ENCODE measurements around the gene IKZF2.

The IKZF2 gene

GRCh38 chr2:213151437-213152064 is at the start of gene IKZF2:
IKZF2 (minus strand) TSS chr2:213151612; CDS start chr2:213148629, 2,983 bp downstream.
- peak; percentile 52 for DNase-seq

GRCh38 chr2:213199871-213200270 is 48.5 kb upstream of the IKZF2 start:
- DNase-seq: no peak

GRCh38 chr2:213189001-213189899 is 37.8 kb upstream of the IKZF2 start:
- no peak for DNase-seq

GRCh38 chr2:213188533-213188867 is 37.1 kb upstream of the IKZF2 start:
- no peak for DNase-seq

- DNase-seq: no peak
These were observed 36.6 kb upstream of the IKZF2 start for GRCh38 chr2:213187833-213188532.

GRCh38 chr2:213187386-213187785 is 36.0 kb upstream of the IKZF2 start:
- no peak for DNase-seq

GRCh38 chr2:213185147-213185822 is 33.9 kb upstream of the IKZF2 start:
- DNase-seq: no peak

GRCh38 chr2:213181712-213182111 is 30.3 kb upstream of the IKZF2 start:
- no peak for DNase-seq

GRCh38 chr2:213177679-213178078 is 26.3 kb upstream of the IKZF2 start:
- DNase-seq: no peak

- no peak for DNase-seq
These were observed 24.3 kb upstream of the IKZF2 start for GRCh38 chr2:213175673-213176247.

GRCh38 chr2:213172641-213173040 is 21.2 kb upstream of the IKZF2 start:
- no peak for DNase-seq

- no peak for DNase-seq
These were observed 19.7 kb upstream of the IKZF2 start for GRCh38 chr2:213171147-213171546.

- DNase-seq: no peak
These were observed 16.0 kb upstream of the IKZF2 start for GRCh38 chr2:213167271-213167930.

GRCh38 chr2:213166109-213166508 is 14.7 kb upstream of the IKZF2 start:
- no peak for DNase-seq

GRCh38 chr2:213164263-213164662 is 12.9 kb upstream of the IKZF2 start:
- DNase-seq: no peak

GRCh38 chr2:213162516-213163118 is 11.2 kb upstream of the IKZF2 start:
- no peak for DNase-seq

- DNase-seq: no peak
These were observed 10.5 kb upstream of the IKZF2 start for GRCh38 chr2:213161759-213162515.

GRCh38 chr2:213159768-213160167 is 8.4 kb upstream of the IKZF2 start:
- DNase-seq: no peak

- DNase-seq: no peak
These were observed 5.8 kb upstream of the IKZF2 start for GRCh38 chr2:213157242-213157641.

GRCh38 chr2:213156717-213157116 is 5.3 kb upstream of the IKZF2 start:
- no peak for DNase-seq

- DNase-seq: no peak
These were observed 1.5 kb upstream of the IKZF2 start for GRCh38 chr2:213152888-213153287.

Data from stimulated activated naive CD4-positive, alpha-beta T cell treated with Interleukin-2 at 50 U/mL for 16 hours (primary cell).